HL-60 (cell line): Measurements from ENCODE around the gene LARGE2.

Experiments used
- CTCF ChIP-seq: IDR thresholded peaks from one replicate; pipeline ENCODE4 v1.5.1; 2011; ENCODE audit warnings: low read length, control low read depth, inconsistent platforms; ENCODE audit not compliant: insufficient read depth
- GABPA ChIP-seq: IDR thresholded peaks from 2 replicates; pipeline ENCODE4 v1.6.1; 2012; ENCODE audit warnings: low read depth
- POLR2AphosphoS5 ChIP-seq: IDR thresholded peaks from 2 replicates; pipeline ENCODE4 v1.6.1; 2012; ENCODE audit warnings: low read depth
- SPI1 ChIP-seq: IDR thresholded peaks from 2 replicates; pipeline ENCODE4 v1.6.1; 2012; ENCODE audit warnings: low read depth, mild to moderate bottlenecking, borderline replicate concordance

- TF ChIP-seq GABPA: no peak
- no peak for TF ChIP-seq CTCF
- no peak for TF ChIP-seq SPI1
- TF ChIP-seq POLR2AphosphoS5: no peak
These were observed 51.1 kb downstream of the LARGE2 start for GRCh38 chr11:45973601-45974000.
